Measurements from ENCODE around the gene TNFAIP8L1.

GRCh38 chr19:4606181-4606580, 33.1 kb upstream of the TNFAIP8L1 start:
- TF ChIP-seq, protein P1, sequence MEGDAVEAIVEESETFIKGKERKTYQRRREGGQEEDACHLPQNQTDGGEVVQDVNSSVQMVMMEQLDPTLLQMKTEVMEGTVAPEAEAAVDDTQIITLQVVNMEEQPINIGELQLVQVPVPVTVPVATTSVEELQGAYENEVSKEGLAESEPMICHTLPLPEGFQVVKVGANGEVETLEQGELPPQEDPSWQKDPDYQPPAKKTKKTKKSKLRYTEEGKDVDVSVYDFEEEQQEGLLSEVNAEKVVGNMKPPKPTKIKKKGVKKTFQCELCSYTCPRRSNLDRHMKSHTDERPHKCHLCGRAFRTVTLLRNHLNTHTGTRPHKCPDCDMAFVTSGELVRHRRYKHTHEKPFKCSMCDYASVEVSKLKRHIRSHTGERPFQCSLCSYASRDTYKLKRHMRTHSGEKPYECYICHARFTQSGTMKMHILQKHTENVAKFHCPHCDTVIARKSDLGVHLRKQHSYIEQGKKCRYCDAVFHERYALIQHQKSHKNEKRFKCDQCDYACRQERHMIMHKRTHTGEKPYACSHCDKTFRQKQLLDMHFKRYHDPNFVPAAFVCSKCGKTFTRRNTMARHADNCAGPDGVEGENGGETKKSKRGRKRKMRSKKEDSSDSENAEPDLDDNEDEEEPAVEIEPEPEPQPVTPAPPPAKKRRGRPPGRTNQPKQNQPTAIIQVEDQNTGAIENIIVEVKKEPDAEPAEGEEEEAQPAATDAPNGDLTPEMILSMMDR (conservative IDR thresholded peaks at IDR 0.05 in 1 of 2, IDR thresholded peaks at IDR 0.05 in 1 of 2; ENCODE audit: extremely low read depth in 1 of 2, insufficient read depth in 1 of 2, low read depth in 1 of 2, low read length in 2 of 2) = no peak
- no peak for TF ChIP-seq EZH2 (IDR thresholded peaks at IDR 0.05; ENCODE audit: borderline replicate concordance, low read length)
